GM06990 (cell line): ENCODE measurements around the gene MICALL1.

Experiments used
- DNase-seq: peaks from one replicate; pipeline ENCODE4 v3.0.0-alpha.2; 2011; ENCODE audit not compliant: insufficient read length; ENCODE audit errors: extremely low read depth
- H3K27me3 ChIP-seq: replicated peaks from 2 replicates; pipeline ENCODE4 v1.6.0; 2011; ENCODE audit warnings: low read length; ENCODE audit not compliant: control insufficient read depth, insufficient read depth
- H3K36me3 ChIP-seq: 2 replicates; pipeline ENCODE4 v1.5.1; 2011; ENCODE audit warnings: low read length; ENCODE audit not compliant: control insufficient read depth, insufficient read depth
- H3K4me3 ChIP-seq: replicated peaks from 2 replicates; pipeline ENCODE4 v1.5.1; 2011; ENCODE audit warnings: low read depth, mild to moderate bottlenecking, control low read depth, low read length
- CTCF ChIP-seq: IDR thresholded peaks from 2 replicates; pipeline ENCODE4 v1.5.1; 2011; ENCODE audit warnings: low read length, control low read depth, mild to moderate bottlenecking, inconsistent platforms; ENCODE audit not compliant: insufficient read depth, poor library complexity, severe bottlenecking

MICALL1 gene

DNA sequence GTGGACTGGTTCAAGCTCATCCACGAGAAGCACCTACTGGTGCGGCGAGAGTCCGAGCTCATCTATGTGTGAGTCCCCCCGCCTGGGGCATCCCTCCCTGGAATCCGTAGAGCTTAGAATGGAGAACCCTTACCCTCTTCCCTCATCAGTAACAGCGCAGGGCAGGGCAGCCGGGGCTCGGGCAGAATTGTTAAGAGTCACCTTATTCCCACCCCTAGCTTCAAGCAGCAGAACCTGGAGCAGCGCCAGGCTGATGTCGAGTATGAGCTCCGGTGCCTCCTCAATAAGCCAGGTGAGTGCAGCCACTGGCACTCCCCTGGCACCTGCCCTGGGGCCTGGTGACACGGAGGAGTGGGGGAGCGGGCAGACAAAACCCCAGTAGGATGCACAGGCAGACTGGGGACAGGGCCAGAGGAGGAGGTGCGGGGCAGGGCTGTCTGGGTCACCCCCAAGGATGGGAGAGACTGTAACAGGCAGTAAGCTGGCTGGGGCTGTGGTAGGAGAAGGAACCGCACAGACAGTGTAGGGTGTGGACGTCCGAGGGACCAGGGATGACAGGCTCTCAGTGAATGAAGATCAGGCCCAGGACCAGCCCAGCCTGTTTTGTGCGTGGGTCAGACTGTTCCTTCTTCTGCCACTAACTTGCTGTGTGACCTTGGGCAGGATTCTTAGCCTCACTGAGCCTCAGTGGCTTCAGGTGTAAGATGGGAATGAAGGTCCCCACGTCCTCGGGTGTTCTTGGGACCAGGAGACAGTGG, 26.9 kb downstream of the MICALL1 start:
- Histone ChIP-seq H3K36me3 (peaks cover 16% of the 10 kb centered on the region), H3K27me3 (no peaks in the 10 kb centered on the region), H3K4me3 (no peak overlapping the region)
- no peak for TF ChIP-seq CTCF
- no peak for DNase-seq

- peak; percentile 100 for TF ChIP-seq CTCF
- H3K36me3 ChIP-seq = peaks cover 17% of the 10 kb centered on the region
- DNase-seq = peak; percentile 83
- no peak overlapping the region for H3K4me3 ChIP-seq
- H3K27me3 ChIP-seq = no peaks in the 10 kb centered on the region
These were observed 27.7 kb downstream of the MICALL1 start for GRCh38 chr22:37933711-37934376.

GRCh38 chr22:37940698-37941376, 34.7 kb downstream of the MICALL1 start:
- Histone ChIP-seq H3K27me3 (no peaks in the 10 kb centered on the region), H3K36me3 (peaks cover 15% of the 10 kb centered on the region), H3K4me3 (no peak overlapping the region)
- no peak for TF ChIP-seq CTCF
- DNase-seq = no peak

DNA sequence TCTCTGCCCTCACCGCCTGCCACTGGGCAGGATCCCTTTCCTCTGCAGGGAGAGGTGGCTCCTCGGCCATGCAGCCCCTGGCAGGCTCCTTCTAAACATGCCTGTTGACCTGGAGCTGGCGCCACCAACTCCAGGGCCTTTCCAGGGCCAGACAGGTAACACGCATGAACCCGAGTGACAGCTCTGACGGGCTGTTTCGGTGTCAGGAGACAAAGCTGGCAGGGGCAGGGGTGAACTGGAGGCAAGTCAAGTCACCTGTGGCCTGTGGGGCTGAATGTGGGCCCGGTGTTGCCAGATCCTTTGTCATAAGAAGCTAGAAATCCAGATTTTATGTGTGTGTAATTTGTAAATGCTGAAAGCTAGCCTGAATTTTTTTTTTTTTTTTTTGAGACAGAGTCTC, 36.0 kb downstream of the MICALL1 start:
- no peak overlapping the region for H3K4me3 ChIP-seq
- no peak for TF ChIP-seq CTCF
- H3K36me3 ChIP-seq = peaks cover 13% of the 10 kb centered on the region
- no peak for DNase-seq
- no peaks in the 10 kb centered on the region for H3K27me3 ChIP-seq

DNA sequence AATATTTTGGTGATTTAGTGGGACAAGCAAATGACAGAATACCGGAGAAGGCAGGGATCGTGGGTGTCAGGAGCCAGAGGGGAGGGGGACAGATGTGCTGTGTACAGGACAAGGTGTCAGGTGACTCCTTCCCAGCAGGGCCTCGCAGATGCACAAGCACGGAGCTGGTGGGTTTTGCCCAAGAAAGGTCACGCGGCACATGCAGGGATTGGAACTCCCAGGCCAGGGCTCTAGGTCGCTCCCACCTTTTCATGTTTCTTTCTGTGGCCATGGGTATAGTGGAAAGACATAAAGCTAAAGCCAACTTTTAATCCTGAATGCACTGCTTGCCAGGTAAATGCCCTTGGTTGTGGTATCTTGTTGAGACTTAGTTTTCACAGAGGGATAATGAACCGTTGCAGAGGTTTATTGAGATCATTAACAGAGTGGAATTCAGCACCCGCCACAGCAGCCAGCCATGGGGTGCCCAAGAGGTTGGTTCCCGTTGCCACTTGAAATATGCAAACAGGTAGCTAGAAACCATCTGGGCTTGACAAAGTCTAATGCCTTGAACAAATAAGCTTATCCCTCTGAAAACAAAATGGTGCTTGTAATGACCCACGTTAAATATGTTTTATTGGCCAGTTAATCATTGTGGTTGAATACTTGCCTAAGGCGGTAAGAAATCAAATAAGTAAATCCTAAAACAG, 37.2 kb downstream of the MICALL1 start:
- no peak for DNase-seq
- H3K36me3 ChIP-seq = peaks cover 10% of the 10 kb centered on the region
- H3K4me3 ChIP-seq = no peak overlapping the region
- H3K27me3 ChIP-seq = no peaks in the 10 kb centered on the region
- TF ChIP-seq CTCF = no peak
